ENCODE measurements around the gene PSTPIP2. TPM values are rescaled to one million over a fixed set of nuclear protein-coding genes. Genes with fewer than 3 reads are reported as not detected.
A peak's percentile ranks its signal among the peaks of the same experiment; 100 is the strongest.

PSTPIP2 gene
- total RNA-seq, 2 donors from 2014 or later: 26.6 to 30.1 TPM

GRCh38 chr18:46042571-46043123, 29.4 kb downstream of the PSTPIP2 start:
- peak in 1 of 2 donors; percentile 16 for DNase-seq
- H3K27ac Mint-ChIP-seq: peak overlapping the region; percentile 62

GRCh38 chr18:46040747-46041104, 31.3 kb downstream of the PSTPIP2 start:
- Mint-ChIP-seq H3K4me1 (ENCODE audit: low read depth) (peaks cover 42% of the 10 kb centered on the region), H3K27me3 (ENCODE audit: low read depth) (no peaks in the 10 kb centered on the region), H3K36me3 (ENCODE audit: insufficient read depth in 2 of 2) (peaks cover 7 to 13% of the 10 kb centered on the region in 2 donors), H3K4me3 (no peak overlapping the region), H3K27ac (peak overlapping the region; percentile 5), H3K9me3 (no peaks in the 10 kb centered on the region)
- ATAC-seq (replicated peaks in 1 of 2): no peak
- DNase-seq: no peak

More at GRCh38 chr18:46042571-46043123, 29.4 kb downstream of the PSTPIP2 start:
- peaks cover 7 to 13% of the 10 kb centered on the region in 2 donors for H3K36me3 Mint-ChIP-seq (ENCODE audit: insufficient read depth in 2 of 2)
- H3K9me3 Mint-ChIP-seq: no peaks in the 10 kb centered on the region
- H3K4me3 Mint-ChIP-seq: peak overlapping the region; percentile 23 to 37
- no peaks in the 10 kb centered on the region for H3K27me3 Mint-ChIP-seq (ENCODE audit: low read depth)
- peak; percentile 43 to 55 for ATAC-seq (replicated peaks in 1 of 2)
- peaks cover 42% of the 10 kb centered on the region for H3K4me1 Mint-ChIP-seq (ENCODE audit: low read depth)

- DNase-seq: no peak
- Mint-ChIP-seq H3K27me3 (ENCODE audit: low read depth) (no peaks in the 10 kb centered on the region), H3K9me3 (no peaks in the 10 kb centered on the region), H3K36me3 (ENCODE audit: insufficient read depth in 2 of 2) (peaks cover 5 to 13% of the 10 kb centered on the region in 2 donors), H3K4me3 (no peak overlapping the region), H3K27ac (peak overlapping the region; percentile 5), H3K4me1 (ENCODE audit: low read depth) (peaks cover 42% of the 10 kb centered on the region)
- ATAC-seq (replicated peaks in 1 of 2): no peak
These were observed 31.9 kb downstream of the PSTPIP2 start for GRCh38 chr18:46040033-46040746.

- Mint-ChIP-seq H3K27me3 (ENCODE audit: low read depth) (no peaks in the 10 kb centered on the region), H3K9me3 (no peaks in the 10 kb centered on the region), H3K27ac (no peak overlapping the region), H3K36me3 (ENCODE audit: insufficient read depth in 2 of 2) (peaks cover 6 to 10% of the 10 kb centered on the region in 2 donors), H3K4me3 (no peak overlapping the region), H3K4me1 (ENCODE audit: low read depth) (peaks cover 34% of the 10 kb centered on the region)
- no peak for ATAC-seq (replicated peaks in 1 of 2)
- DNase-seq: no peak
These were observed 34.4 kb downstream of the PSTPIP2 start for GRCh38 chr18:46037512-46038305.

GRCh38 chr18:46035696-46036680, 36.1 kb downstream of the PSTPIP2 start:
- Mint-ChIP-seq H3K9me3 (no peaks in the 10 kb centered on the region), H3K36me3 (ENCODE audit: insufficient read depth in 2 of 2) (peaks cover 6 to 10% of the 10 kb centered on the region in 2 donors), H3K4me3 (no peak overlapping the region), H3K4me1 (ENCODE audit: low read depth) (peaks cover 17% of the 10 kb centered on the region), H3K27ac (no peak overlapping the region), H3K27me3 (ENCODE audit: low read depth) (no peaks in the 10 kb centered on the region)
- ATAC-seq (replicated peaks in 1 of 2) (no peak), DNase-seq (no peak)

- peaks cover under 1% of the 10 kb centered on the region for H3K27me3 Mint-ChIP-seq (ENCODE audit: low read depth)
- peaks cover 3 to 8% of the 10 kb centered on the region in 2 donors for H3K36me3 Mint-ChIP-seq (ENCODE audit: insufficient read depth in 2 of 2)
- H3K27ac Mint-ChIP-seq: no peak overlapping the region
- H3K4me3 Mint-ChIP-seq: no peak overlapping the region
- no peaks in the 10 kb centered on the region for H3K9me3 Mint-ChIP-seq
- H3K4me1 Mint-ChIP-seq (ENCODE audit: low read depth): peaks cover 3% of the 10 kb centered on the region
- ATAC-seq (replicated peaks in 1 of 2): peak in 1 of 2 donors; percentile 19
- DNase-seq: no peak
These were observed 37.8 kb downstream of the PSTPIP2 start for GRCh38 chr18:46034230-46034629.

GRCh38 chr18:46031741-46032140, 40.3 kb downstream of the PSTPIP2 start:
- H3K9me3 Mint-ChIP-seq: no peaks in the 10 kb centered on the region
- H3K27me3 Mint-ChIP-seq (ENCODE audit: low read depth): peaks cover 13% of the 10 kb centered on the region
- peaks cover 3 to 9% of the 10 kb centered on the region in 2 donors for H3K36me3 Mint-ChIP-seq (ENCODE audit: insufficient read depth in 2 of 2)
- no peak for DNase-seq
- no peak overlapping the region for H3K4me3 Mint-ChIP-seq
- H3K4me1 Mint-ChIP-seq (ENCODE audit: low read depth): peaks cover 12% of the 10 kb centered on the region
- ATAC-seq (replicated peaks in 1 of 2): no peak
- H3K27ac Mint-ChIP-seq: no peak overlapping the region

- H3K36me3 Mint-ChIP-seq (ENCODE audit: insufficient read depth in 2 of 2): peaks cover 3 to 8% of the 10 kb centered on the region in 2 donors
- DNase-seq (no peak), ATAC-seq (replicated peaks in 1 of 2) (peak in 1 of 2 donors; percentile 5)
- H3K9me3 Mint-ChIP-seq: no peaks in the 10 kb centered on the region
- H3K4me3 Mint-ChIP-seq: peak overlapping the region; percentile 90 to 91
- peaks cover 13% of the 10 kb centered on the region for H3K27me3 Mint-ChIP-seq (ENCODE audit: low read depth)
- peaks cover 12% of the 10 kb centered on the region for H3K4me1 Mint-ChIP-seq (ENCODE audit: low read depth)
- peak overlapping the region; percentile 93 for H3K27ac Mint-ChIP-seq
These were observed 43.5 kb downstream of the PSTPIP2 start for GRCh38 chr18:46028536-46028891.

- peaks cover 0 to 2% of the 10 kb centered on the region in 2 donors for H3K9me3 Mint-ChIP-seq
These were observed 52.1 kb downstream of the PSTPIP2 start for GRCh38 chr18:46019936-46020335.

GRCh38 chr18:46013484-46014189, 58.4 kb downstream of the PSTPIP2 start:
- DNase-seq (no peak), ATAC-seq (replicated peaks in 1 of 2) (peak; percentile 87 to 92)
- peak overlapping the region; percentile 62 for H3K27ac Mint-ChIP-seq
- peaks cover 8% of the 10 kb centered on the region for H3K27me3 Mint-ChIP-seq (ENCODE audit: low read depth)
- H3K36me3 Mint-ChIP-seq (ENCODE audit: insufficient read depth in 2 of 2): peaks cover 2 to 3% of the 10 kb centered on the region in 2 donors
- peaks cover 0 to 2% of the 10 kb centered on the region in 2 donors for H3K9me3 Mint-ChIP-seq
- H3K4me3 Mint-ChIP-seq: peak overlapping the region; percentile 43 to 51
- peaks cover 22% of the 10 kb centered on the region for H3K4me1 Mint-ChIP-seq (ENCODE audit: low read depth)

More at GRCh38 chr18:46019936-46020335, 52.1 kb downstream of the PSTPIP2 start:
- no peaks in the 10 kb centered on the region for H3K27me3 Mint-ChIP-seq (ENCODE audit: low read depth)
- H3K36me3 Mint-ChIP-seq (ENCODE audit: insufficient read depth in 2 of 2): peaks cover 0 to 4% of the 10 kb centered on the region in 2 donors
- DNase-seq (no peak), ATAC-seq (replicated peaks in 1 of 2) (no peak)
- no peak overlapping the region for H3K4me3 Mint-ChIP-seq
- H3K27ac Mint-ChIP-seq: no peak overlapping the region
- H3K4me1 Mint-ChIP-seq (ENCODE audit: low read depth): peaks cover 3% of the 10 kb centered on the region

GRCh38 chr18:46010676-46011075, 61.4 kb downstream of the PSTPIP2 start:
- peaks cover 0 to 3% of the 10 kb centered on the region in 2 donors for H3K36me3 Mint-ChIP-seq (ENCODE audit: insufficient read depth in 2 of 2)
- ATAC-seq (replicated peaks in 1 of 2) (no peak), DNase-seq (no peak)
- no peak overlapping the region for H3K4me3 Mint-ChIP-seq
- peaks cover 22% of the 10 kb centered on the region for H3K4me1 Mint-ChIP-seq (ENCODE audit: low read depth)
- H3K9me3 Mint-ChIP-seq: no peaks in the 10 kb centered on the region
- peaks cover 8% of the 10 kb centered on the region for H3K27me3 Mint-ChIP-seq (ENCODE audit: low read depth)
- no peak overlapping the region for H3K27ac Mint-ChIP-seq

GRCh38 chr18:46010050-46010449, 62.0 kb downstream of the PSTPIP2 start:
- H3K36me3 Mint-ChIP-seq (ENCODE audit: insufficient read depth in 2 of 2): peaks cover 0 to 3% of the 10 kb centered on the region in 2 donors
- H3K27me3 Mint-ChIP-seq (ENCODE audit: low read depth): peaks cover 8% of the 10 kb centered on the region
- H3K4me1 Mint-ChIP-seq (ENCODE audit: low read depth): peaks cover 19% of the 10 kb centered on the region
- ATAC-seq (replicated peaks in 1 of 2) (no peak), DNase-seq (no peak)
- no peaks in the 10 kb centered on the region for H3K9me3 Mint-ChIP-seq
- no peak overlapping the region for H3K4me3 Mint-ChIP-seq
- no peak overlapping the region for H3K27ac Mint-ChIP-seq

Measured in activated T-cell treated with anti-CD3 and anti-CD28 coated beads, Interleukin-2, amount 50 U/mL, for 72 hours (primary cell).